CD4-positive, alpha-beta memory T cell (primary cell): ENCODE data around the gene CD244. TPM values are rescaled to one million over a fixed set of nuclear protein-coding genes. Genes with fewer than 3 reads are reported as not detected.
A peak's percentile ranks its signal among the peaks of the same experiment; 100 is the strongest.

Source experiments
- CTCF ChIA-PET: fragments of 350-600 bp; sonication (Branson Sonifier 250); formaldehyde crosslinking; loops from one replicate; lab custom pipeline; 2021; ENCODE audit warnings: inconsistent platforms; ENCODE audit not compliant: partially characterized antibody; lab: Charles Lee
- POLR2A ChIA-PET: fragments of 350-600 bp; sonication (Branson Sonifier 250); formaldehyde crosslinking; loops from one replicate; lab custom pipeline; 2021; ENCODE audit not compliant: partially characterized antibody; lab: Charles Lee
- DNase-seq, 5 donors: peaks; one replicate each; pipeline versions ENCODE4 v3.0.0 to v3.0.0-alpha.2; 2020 to 2022; ENCODE audit warnings: mixed read lengths in 1 of 5
- H3K27ac ChIP-seq: one replicate; pipeline ENCODE4 v1.7.0; 2013; ENCODE audit warnings: low read depth, low read length
- H3K27me3 ChIP-seq: 2 replicates; pipeline ENCODE4 v1.7.0; 2013; ENCODE audit warnings: mild to moderate bottlenecking, low read length, moderate library complexity; ENCODE audit not compliant: insufficient read depth
- H3K36me3 ChIP-seq: 2 replicates; pipeline ENCODE4 v1.7.0; 2013; ENCODE audit warnings: mild to moderate bottlenecking, low read length, moderate library complexity; ENCODE audit not compliant: insufficient read depth
- H3K4me1 ChIP-seq: 2 replicates; pipeline ENCODE4 v1.7.0; 2013; ENCODE audit warnings: mild to moderate bottlenecking, low read length, moderate library complexity; ENCODE audit not compliant: insufficient read depth
- H3K4me3 ChIP-seq, 2 donors: one replicate each; pipeline ENCODE4 v1.7.0; 2013; ENCODE audit warnings: low read length in 2 of 2, mild to moderate bottlenecking in 1 of 2
- H3K9me3 ChIP-seq, 2 donors: one replicate each; pipeline ENCODE4 v1.7.0; 2013; ENCODE audit warnings: low read length in 2 of 2, control low read depth in 1 of 2; ENCODE audit not compliant: control insufficient read depth in 1 of 2
- H3K27ac Mint-ChIP-seq, 7 donors: one replicate each; pipeline ENCODE4 v1.8.0; 2020 to 2021; ENCODE audit warnings: mixed read lengths in 7 of 7, mild to moderate bottlenecking in 6 of 7, inconsistent platforms in 3 of 7, moderate library complexity in 3 of 7
- H3K27me3 Mint-ChIP-seq, 2 donors: one replicate each; pipeline ENCODE4 v1.8.0; 2020 to 2021; ENCODE audit warnings: mixed read lengths in 2 of 2
- H3K36me3 Mint-ChIP-seq, 2 donors: one replicate each; pipeline ENCODE4 v1.8.0; 2020 to 2021; ENCODE audit warnings: mixed read lengths in 2 of 2, inconsistent platforms in 1 of 2, mild to moderate bottlenecking in 1 of 2
- H3K4me1 Mint-ChIP-seq, 4 donors: one replicate each; pipeline ENCODE4 v1.8.0; 2020 to 2021; ENCODE audit warnings: mixed read lengths in 4 of 4, mild to moderate bottlenecking in 1 of 4
- H3K4me3 Mint-ChIP-seq, 8 donors: one replicate each; pipeline ENCODE4 v1.8.0; 2020 to 2021; ENCODE audit warnings: mixed read lengths in 8 of 8, mild to moderate bottlenecking in 7 of 8, moderate library complexity in 6 of 8, inconsistent platforms in 3 of 8
- H3K9me3 Mint-ChIP-seq, 8 donors: one replicate each; pipeline ENCODE4 v1.8.0; 2020 to 2021; ENCODE audit warnings: mixed read lengths in 8 of 8, mild to moderate bottlenecking in 5 of 8, inconsistent platforms in 3 of 8, moderate library complexity in 1 of 8
- intact Hi-C: fragments of 100-400 bp; cut with micrococcal nuclease; formaldehyde crosslinking; loops from one replicate; pipeline ENCODE4 v1.15.1; 2023
- polyA plus RNA-seq, 2 donors: library from polyadenylated mRNA; unstranded; fragments of 300-500 nt; fragmentation: Illumina TruSeq; gene quantifications; one replicate each; pipeline ENCODE4 v1.2.3, GENCODE V29; 2021
- total RNA-seq, 2 experiments: library from RNA; stranded (reverse); gene quantifications; one replicate each; pipeline ENCODE4 v1.2.3, GENCODE V29; 2021

The CD244 gene
- total and polyA plus RNA-seq, 4 experiments from 2014 or later, result 0.93 to 0.95 TPM; not detected in 2

DNA sequence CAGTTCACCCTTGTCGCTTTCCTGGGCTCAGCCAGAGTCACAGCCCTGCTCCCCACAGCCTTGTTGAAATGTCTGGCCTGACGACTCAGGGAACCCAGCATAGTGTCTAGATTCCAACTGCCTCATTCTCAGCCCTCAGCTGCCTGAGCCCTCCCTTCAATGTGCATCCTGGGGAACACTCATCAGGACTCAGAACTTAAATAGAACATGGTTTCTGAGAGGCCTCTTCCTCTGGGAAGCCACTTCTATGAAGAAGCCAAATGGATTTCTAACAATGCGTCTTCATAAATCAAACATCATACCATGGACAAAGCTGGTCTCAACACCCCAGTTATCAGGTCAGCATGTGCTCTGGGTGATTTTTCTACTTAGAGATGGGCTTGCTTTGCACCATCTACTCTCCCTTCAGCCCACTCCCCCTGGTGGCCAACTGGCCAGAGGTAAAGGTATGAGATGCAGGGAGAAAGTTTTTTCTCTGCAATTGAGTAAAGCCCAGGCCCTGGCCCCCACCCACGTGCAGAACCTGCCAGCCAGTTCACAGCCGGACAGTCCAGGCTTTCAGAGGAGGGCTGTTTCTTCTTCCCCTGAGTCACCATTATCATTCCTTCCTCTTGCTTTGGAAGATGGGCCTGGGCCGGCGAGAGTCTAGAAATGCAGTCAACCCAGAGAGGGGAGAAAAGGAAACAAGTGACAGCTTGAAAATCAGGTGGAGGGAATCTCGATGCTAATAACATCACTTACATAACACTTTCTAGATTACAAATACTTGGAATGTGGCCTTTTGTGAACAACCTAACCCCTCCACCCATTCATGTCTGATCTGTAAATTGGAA, 32.1 kb downstream of the CD244 start:
- intact Hi-C loops, result loop anchor here (1.0 to 2.0 kb wide), 5 partner anchors 34 to 149 kb away; partner anchors contain the start of gene LY9
- peaks cover 18% of the 10 kb centered on the region for H3K36me3 ChIP-seq
- peak; percentile 62 to 75 (median 70) for DNase-seq
- no peaks in the 10 kb centered on the region for H3K9me3 Mint-ChIP-seq
- ChIA-PET CTCF (interaction anchor here (0.8 to 6.7 kb wide), 23 partner anchors 11 to 212 kb away, joined by 3 to 138 read pairs (median 5); partner anchors contain the start of genes ITLN2, LY9 and SLAMF7), POLR2A (interaction anchor here (0.7 to 4.8 kb wide), 10 partner anchors 28 to 117 kb away, joined by 3 to 33 read pairs (median 4); partner anchors contain the start of gene LY9)
- H3K36me3 Mint-ChIP-seq, result peaks cover 21 to 43% of the 10 kb centered on the region in 2 donors
- no peak overlapping the region for H3K4me3 ChIP-seq
- H3K27me3 Mint-ChIP-seq, result no peaks in the 10 kb centered on the region
- peaks cover 6% of the 10 kb centered on the region for H3K4me1 ChIP-seq
- no peaks in the 10 kb centered on the region for H3K27me3 ChIP-seq
- H3K27ac Mint-ChIP-seq, result peak overlapping the region in 6 of 7 donors; percentile 74 to 86 (median 82)
- peaks cover 13 to 35% (median 24%) of the 10 kb centered on the region in 4 donors for H3K4me1 Mint-ChIP-seq
- H3K4me3 Mint-ChIP-seq, result no peak overlapping the region
- no peaks in the 10 kb centered on the region for H3K9me3 ChIP-seq
- no peak overlapping the region for H3K27ac ChIP-seq

DNA sequence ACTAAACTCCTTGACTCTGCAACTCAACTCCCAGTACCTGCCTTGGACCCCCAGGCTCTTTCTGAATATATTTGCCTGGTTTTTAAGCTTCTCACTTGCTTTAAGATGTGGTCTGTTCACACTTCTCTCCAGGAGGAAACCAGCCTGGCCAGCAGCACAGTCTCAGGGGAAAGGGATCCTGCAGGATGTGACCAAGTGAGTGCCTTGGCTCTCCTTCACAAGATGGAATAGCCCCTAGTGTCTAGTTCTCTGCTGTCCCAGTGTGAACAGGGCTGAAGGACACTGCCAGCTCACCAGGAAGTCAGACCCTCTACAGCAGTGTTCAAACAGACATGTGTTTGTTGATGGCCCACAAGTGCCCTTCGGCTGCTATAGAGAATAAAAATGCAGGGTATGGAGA, 32.9 kb downstream of the CD244 start:
- Mint-ChIP-seq H3K4me3 (no peak overlapping the region), H3K27me3 (no peaks in the 10 kb centered on the region), H3K27ac (peak overlapping the region in 5 of 7 donors; percentile 52 to 87 (median 63)), H3K36me3 (peaks cover 21 to 43% of the 10 kb centered on the region in 2 donors), H3K4me1 (peaks cover 10 to 27% (median 18%) of the 10 kb centered on the region in 4 donors), H3K9me3 (no peaks in the 10 kb centered on the region)
- H3K27me3 ChIP-seq, result no peaks in the 10 kb centered on the region
- ChIA-PET CTCF (interaction anchor here (0.6 to 6.7 kb wide), 15 partner anchors 13 to 148 kb away, joined by 3 to 138 read pairs (median 12); partner anchors contain the start of genes ITLN2, LY9 and SLAMF7), POLR2A (interaction anchor here (0.7 to 4.8 kb wide), 5 partner anchors 28 to 123 kb away, joined by 3 to 33 read pairs (median 3); partner anchors contain the start of gene LY9)
- no peak for DNase-seq
- H3K9me3 ChIP-seq, result no peaks in the 10 kb centered on the region
- H3K27ac ChIP-seq, result no peak overlapping the region
- intact Hi-C loops, result loop anchor here (1.0 to 2.0 kb wide), 5 partner anchors 33 to 148 kb away; partner anchors contain the start of gene LY9
- no peaks in the 10 kb centered on the region for H3K4me1 ChIP-seq
- peaks cover 18% of the 10 kb centered on the region for H3K36me3 ChIP-seq
- H3K4me3 ChIP-seq, result no peak overlapping the region

GRCh38 chr1:160827418-160827817, 35.3 kb downstream of the CD244 start:
- POLR2A ChIA-PET, result interaction anchor here (4.8 kb wide), 1 partner anchor 30 kb away, joined by 33 read pairs; the partner anchor contains the start of gene LY9
- no peaks in the 10 kb centered on the region for H3K9me3 Mint-ChIP-seq
- intact Hi-C loops, result no loop called here

DNA sequence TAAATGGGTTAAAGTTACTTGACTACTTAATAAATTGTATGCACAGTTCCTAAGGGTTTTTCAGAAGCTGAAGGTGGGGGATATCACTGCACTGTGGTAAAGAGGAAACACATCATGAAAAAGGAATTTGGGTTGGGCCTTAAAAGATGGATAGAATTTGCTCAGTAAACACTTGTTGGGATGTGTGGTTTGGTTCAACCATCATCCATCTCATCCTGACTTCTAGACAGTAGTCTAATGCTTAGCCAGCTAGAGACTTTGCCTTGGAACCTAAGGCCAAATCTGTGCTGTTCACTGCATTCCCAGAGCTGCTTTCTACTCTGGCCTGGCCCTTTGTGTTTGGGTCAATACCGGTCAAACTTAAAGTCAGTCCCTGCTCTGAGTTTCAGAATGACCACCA, 36.1 kb downstream of the CD244 start:
- no peaks in the 10 kb centered on the region for H3K27me3 Mint-ChIP-seq
- peaks cover 4 to 11% (median 9%) of the 10 kb centered on the region in 4 donors for H3K4me1 Mint-ChIP-seq
- Histone ChIP-seq H3K27ac (no peak overlapping the region), H3K9me3 (no peaks in the 10 kb centered on the region), H3K4me3 (no peak overlapping the region), H3K36me3 (peaks cover 42% of the 10 kb centered on the region), H3K27me3 (no peaks in the 10 kb centered on the region), H3K4me1 (no peaks in the 10 kb centered on the region)
- no peak overlapping the region for H3K4me3 Mint-ChIP-seq
- peaks cover 45 to 74% of the 10 kb centered on the region in 2 donors for H3K36me3 Mint-ChIP-seq
- H3K27ac Mint-ChIP-seq, result peak overlapping the region in 6 of 7 donors; percentile 50 to 82 (median 61)
- CTCF ChIA-PET, result interaction anchor here (0.6 to 6.7 kb wide), 8 partner anchors 10 to 316 kb away, joined by 3 to 48 read pairs (median 4); no protein-coding TSS in a partner anchor
- DNase-seq, result no peak
- no peaks in the 10 kb centered on the region for H3K9me3 Mint-ChIP-seq
- intact Hi-C loops, result no loop called here
- POLR2A ChIA-PET, result interaction anchor here (1.2 to 4.8 kb wide), 2 partner anchors 11 to 29 kb away, joined by 3 to 33 read pairs; partner anchors contain the start of gene LY9

More at GRCh38 chr1:160827418-160827817, 35.3 kb downstream of the CD244 start:
- Mint-ChIP-seq H3K4me1 (peaks cover 4 to 11% (median 8%) of the 10 kb centered on the region in 4 donors), H3K4me3 (no peak overlapping the region), H3K27me3 (no peaks in the 10 kb centered on the region), H3K36me3 (peaks cover 36 to 65% of the 10 kb centered on the region in 2 donors), H3K27ac (peak overlapping the region in 4 of 7 donors; percentile 50 to 77 (median 61))
- DNase-seq, result no peak
- peaks cover 37% of the 10 kb centered on the region for H3K36me3 ChIP-seq
- no peaks in the 10 kb centered on the region for H3K9me3 ChIP-seq
- no peak overlapping the region for H3K4me3 ChIP-seq
- H3K27me3 ChIP-seq, result no peaks in the 10 kb centered on the region
- H3K27ac ChIP-seq, result no peak overlapping the region
- CTCF ChIA-PET, result interaction anchor here (0.9 to 6.7 kb wide), 8 partner anchors 10 to 124 kb away, joined by 3 to 66 read pairs (median 6); partner anchors contain the start of gene LY9
- no peaks in the 10 kb centered on the region for H3K4me1 ChIP-seq

DNA sequence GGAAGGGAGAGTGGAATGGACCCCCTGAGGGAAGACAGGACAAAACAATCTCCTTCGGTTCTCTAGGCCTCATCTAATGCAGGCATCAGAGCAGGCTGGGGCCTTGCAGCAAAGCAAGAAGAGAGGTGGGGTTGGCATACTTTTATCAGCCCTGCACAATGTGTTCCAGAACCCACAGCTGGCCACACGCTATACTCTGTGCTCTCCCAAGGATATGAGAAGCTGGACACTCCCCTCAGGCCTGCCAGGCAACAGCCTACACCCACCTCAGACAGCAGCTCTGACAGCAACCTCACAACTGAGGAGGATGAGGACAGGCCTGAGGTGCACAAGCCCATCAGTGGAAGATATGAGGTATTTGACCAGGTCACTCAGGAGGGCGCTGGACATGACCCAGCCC, 39.4 kb downstream of the CD244 start:
- no peaks in the 10 kb centered on the region for H3K9me3 ChIP-seq
- H3K4me3 Mint-ChIP-seq, result no peak overlapping the region
- H3K27ac Mint-ChIP-seq, result peak overlapping the region in 3 of 7 donors; percentile 1 to 77 (median 18)
- DNase-seq, result no peak
- intact Hi-C loops, result no loop called here
- no peaks in the 10 kb centered on the region for H3K27me3 ChIP-seq
- H3K4me1 ChIP-seq, result no peaks in the 10 kb centered on the region
- H3K9me3 Mint-ChIP-seq, result no peaks in the 10 kb centered on the region
- H3K4me1 Mint-ChIP-seq, result peaks cover 0 to 6% (median 3%) of the 10 kb centered on the region in 4 donors
- peaks cover 67 to 81% of the 10 kb centered on the region in 2 donors for H3K36me3 Mint-ChIP-seq
- ChIA-PET CTCF (interaction anchor here (1.1 to 3.5 kb wide), 5 partner anchors 13 to 131 kb away, joined by 3 to 19 read pairs (median 3); partner anchors contain the start of gene ITLN2), POLR2A (interaction anchor here (4.2 kb wide), 1 partner anchor 25 kb away, joined by 16 read pairs; no protein-coding TSS in a partner anchor)
- no peak overlapping the region for H3K4me3 ChIP-seq
- peaks cover 61% of the 10 kb centered on the region for H3K36me3 ChIP-seq
- H3K27me3 Mint-ChIP-seq, result no peaks in the 10 kb centered on the region
- no peak overlapping the region for H3K27ac ChIP-seq

DNA sequence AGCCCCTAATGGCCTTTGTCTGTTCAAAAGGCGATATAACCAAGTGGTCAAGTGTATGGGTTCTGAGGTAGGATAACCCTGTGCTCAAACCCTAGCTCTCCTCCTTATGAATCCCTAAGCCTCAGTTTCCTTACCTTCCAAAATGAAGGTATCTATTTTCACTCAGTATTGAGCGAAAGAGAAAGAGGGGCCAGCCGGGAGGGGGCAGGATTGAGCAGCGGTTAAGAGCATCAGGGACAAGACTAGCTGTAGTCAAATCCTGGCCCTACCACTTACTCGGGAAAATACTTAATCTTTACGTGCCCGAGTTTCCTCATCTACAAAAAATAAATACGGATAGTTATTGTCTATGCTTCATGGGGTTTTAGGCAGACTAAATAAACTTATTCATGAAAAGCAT, 41.1 kb downstream of the CD244 start:
- H3K4me3 ChIP-seq, result no peak overlapping the region
- H3K27ac ChIP-seq, result no peak overlapping the region
- H3K27ac Mint-ChIP-seq, result peak overlapping the region in 5 of 7 donors; percentile 10 to 71 (median 47)
- peaks cover 65 to 78% of the 10 kb centered on the region in 2 donors for H3K36me3 Mint-ChIP-seq
- ChIA-PET CTCF (interaction anchor here (0.6 to 1.5 kb wide), 5 partner anchors 14 to 54 kb away, joined by 3 to 5 read pairs (median 4); no protein-coding TSS in a partner anchor), POLR2A (interaction anchor here (4.2 kb wide), 1 partner anchor 24 kb away, joined by 16 read pairs; no protein-coding TSS in a partner anchor)
- DNase-seq, result no peak
- H3K4me1 Mint-ChIP-seq, result peaks cover 0 to 6% (median 3%) of the 10 kb centered on the region in 4 donors
- H3K4me3 Mint-ChIP-seq, result no peak overlapping the region
- H3K27me3 Mint-ChIP-seq, result no peaks in the 10 kb centered on the region
- intact Hi-C loops, result no loop called here
- no peaks in the 10 kb centered on the region for H3K4me1 ChIP-seq
- peaks cover 62% of the 10 kb centered on the region for H3K36me3 ChIP-seq
- H3K27me3 ChIP-seq, result no peaks in the 10 kb centered on the region
- H3K9me3 Mint-ChIP-seq, result no peaks in the 10 kb centered on the region
- H3K9me3 ChIP-seq, result no peaks in the 10 kb centered on the region
